ENCODE results near the gene SMIM14.
"Not testable (repeated sequence)": the region's sequence is repeated elsewhere in the genome, so short reads cannot be mapped to it uniquely, and the experiment has no call there.

Gene SMIM14

GRCh38 chr4:39642885-39643552 lies 4.4 kb upstream of the SMIM14 start:
- DNase-seq (ENCODE audit: low spot score): no peak

GRCh38 chr4:39641451-39641850 lies 2.8 kb upstream of the SMIM14 start:
- no peak for DNase-seq (ENCODE audit: low spot score)

- peak; percentile 17 for DNase-seq (ENCODE audit: low spot score)
Observed at GRCh38 chr4:39637586-39638353, 895 bp downstream of the SMIM14 start.

- DNase-seq (ENCODE audit: low spot score): no peak
Observed at GRCh38 chr4:39637221-39637585, 1.5 kb downstream of the SMIM14 start.

- DNase-seq (ENCODE audit: low spot score): peak; percentile 41
Observed at GRCh38 chr4:39636531-39637184, 2.0 kb downstream of the SMIM14 start.

GRCh38 chr4:39635023-39635422 lies 3.6 kb downstream of the SMIM14 start:
- DNase-seq (ENCODE audit: low spot score): no peak

GRCh38 chr4:39631700-39632079 lies 7.0 kb downstream of the SMIM14 start:
- DNase-seq (ENCODE audit: low spot score): no peak

GRCh38 chr4:39627413-39627812 lies 11.3 kb downstream of the SMIM14 start:
- no peak for DNase-seq (ENCODE audit: low spot score)

GRCh38 chr4:39626913-39627312 lies 11.8 kb downstream of the SMIM14 start:
- no peak for DNase-seq (ENCODE audit: low spot score)

GRCh38 chr4:39626261-39626660 lies 12.4 kb downstream of the SMIM14 start:
- no peak for DNase-seq (ENCODE audit: low spot score)

GRCh38 chr4:39621582-39621981 lies 17.1 kb downstream of the SMIM14 start:
- no peak for DNase-seq (ENCODE audit: low spot score)

GRCh38 chr4:39620551-39621313 lies 17.9 kb downstream of the SMIM14 start:
- no peak for DNase-seq (ENCODE audit: low spot score)

GRCh38 chr4:39617534-39617933 lies 21.1 kb downstream of the SMIM14 start:
- DNase-seq (ENCODE audit: low spot score): no peak

GRCh38 chr4:39616651-39617050 lies 22.0 kb downstream of the SMIM14 start:
- no peak for DNase-seq (ENCODE audit: low spot score)

- not testable (repeated sequence) for DNase-seq (ENCODE audit: low spot score)
Observed at GRCh38 chr4:39616112-39616511, 22.6 kb downstream of the SMIM14 start.

GRCh38 chr4:39614487-39615162 lies 24.0 kb downstream of the SMIM14 start:
- no peak for DNase-seq (ENCODE audit: low spot score)

GRCh38 chr4:39613093-39613656 lies 25.5 kb downstream of the SMIM14 start:
- DNase-seq (ENCODE audit: low spot score): no peak

- DNase-seq (ENCODE audit: low spot score): no peak
Observed at GRCh38 chr4:39609454-39609931, 29.2 kb downstream of the SMIM14 start.

GRCh38 chr4:39608451-39608850 lies 30.2 kb downstream of the SMIM14 start:
- no peak for DNase-seq (ENCODE audit: low spot score)

- DNase-seq (ENCODE audit: low spot score): no peak
Observed at GRCh38 chr4:39606747-39607146, 31.9 kb downstream of the SMIM14 start.

- DNase-seq (ENCODE audit: low spot score): no peak
Observed at GRCh38 chr4:39597695-39598381, 40.8 kb downstream of the SMIM14 start.

Data from CD4-positive, alpha-beta T cell treated with Interleukin-15 for 4 hours (primary cell).